ENCODE data around the gene THSD8.

THSD8 gene

GRCh38 chr19:12801466-12802266 lies at the start of gene THSD8, which contains the start of gene PRDX2:
Gene THSD8, plus strand, starts transcription at chr19:12802069. Its CDS starts 3 bp downstream, at chr19:12802072.
Gene PRDX2, minus strand, starts transcription at chr19:12801800. Its CDS starts 539 bp downstream, at chr19:12801261.
- peak in 1 of 2 donors; percentile 68 for DNase-seq (ENCODE audit: low read depth in 2 of 2)

- no peak for DNase-seq (ENCODE audit: low read depth in 2 of 2)
Measured at GRCh38 chr19:12754465-12755196, 47.2 kb upstream of the THSD8 start.

- DNase-seq (ENCODE audit: low read depth in 2 of 2) = no peak
Measured at GRCh38 chr19:12756150-12756883, 45.6 kb upstream of the THSD8 start.

GRCh38 chr19:12757544-12758274 lies 44.2 kb upstream of the THSD8 start:
- peak; percentile 63 to 64 for DNase-seq (ENCODE audit: low read depth in 2 of 2)

GRCh38 chr19:12759686-12760085 lies 42.2 kb upstream of the THSD8 start:
- no peak for DNase-seq (ENCODE audit: low read depth in 2 of 2)

- DNase-seq (ENCODE audit: low read depth in 2 of 2) = no peak
Measured at GRCh38 chr19:12763100-12763499, 38.8 kb upstream of the THSD8 start.

- DNase-seq (ENCODE audit: low read depth in 2 of 2) = no peak
Measured at GRCh38 chr19:12764698-12765097, 37.2 kb upstream of the THSD8 start.

- peak in 1 of 2 donors; percentile 73 for DNase-seq (ENCODE audit: low read depth in 2 of 2)
Measured at GRCh38 chr19:12766051-12766521, 35.8 kb upstream of the THSD8 start.

GRCh38 chr19:12767150-12767549 lies 34.7 kb upstream of the THSD8 start:
- no peak for DNase-seq (ENCODE audit: low read depth in 2 of 2)

- no peak for DNase-seq (ENCODE audit: low read depth in 2 of 2)
Measured at GRCh38 chr19:12767666-12768065, 34.2 kb upstream of the THSD8 start.

- no peak for DNase-seq (ENCODE audit: low read depth in 2 of 2)
Measured at GRCh38 chr19:12769689-12770088, 32.2 kb upstream of the THSD8 start.

GRCh38 chr19:12770922-12771321 lies 30.9 kb upstream of the THSD8 start:
- DNase-seq (ENCODE audit: low read depth in 2 of 2) = no peak

GRCh38 chr19:12772323-12772722 lies 29.5 kb upstream of the THSD8 start:
- DNase-seq (ENCODE audit: low read depth in 2 of 2) = no peak

- DNase-seq (ENCODE audit: low read depth in 2 of 2) = no peak
Measured at GRCh38 chr19:12773571-12773970, 28.3 kb upstream of the THSD8 start.

GRCh38 chr19:12774588-12775555 lies 27.0 kb upstream of the THSD8 start, which contains the start of gene HOOK2:
Gene HOOK2, minus strand, starts transcription at chr19:12775552. Its CDS starts 103 bp downstream, at chr19:12775449.
- DNase-seq (ENCODE audit: low read depth in 2 of 2) = no peak

GRCh38 chr19:12777217-12778016 lies 24.5 kb upstream of the THSD8 start:
- peak; percentile 74 to 80 for DNase-seq (ENCODE audit: low read depth in 2 of 2)

- DNase-seq (ENCODE audit: low read depth in 2 of 2) = no peak
Measured at GRCh38 chr19:12778017-12778904, 23.6 kb upstream of the THSD8 start.

GRCh38 chr19:12778905-12779161 lies 23.0 kb upstream of the THSD8 start:
- DNase-seq (ENCODE audit: low read depth in 2 of 2) = no peak

Data from stimulated activated CD8-positive, alpha-beta memory T cell treated with anti-CD3 and anti-CD28 coated beads, Interleukin-15, amount 100 ng/mL, for 48 hours (primary cell).